Body of pancreas (tissue), 4 donors: ENCODE data around the gene PPP6R3. TPM values are rescaled to one million over a fixed set of nuclear protein-coding genes. Genes with fewer than 3 reads are reported as not detected.

Experiments
- ATAC-seq: fragments of 150-250 bp; one replicate; pipeline ENCODE4 v1.9.1; 2016
- DNase-seq, 4 donors: peaks; one replicate each; pipeline ENCODE4 v3.0.0-alpha.2; 2019
- H3K27ac ChIP-seq, 4 donors: fragments of 200-600 bp; sonication (generic); 1 replicate in 3 of 4; 2 replicates in 1 of 4; pipeline versions ENCODE4 v1.5.1 to v1.6.1; 2016 to 2019; ENCODE audit warnings: mild to moderate bottlenecking in 1 of 4, mixed read lengths in 1 of 4, moderate library complexity in 1 of 4
- H3K27me3 ChIP-seq, 2 donors: fragments of 200-600 bp; sonication (generic); one replicate each; pipeline ENCODE4 v1.6.0; 2016; ENCODE audit warnings: mild to moderate bottlenecking in 1 of 2
- H3K36me3 ChIP-seq, 2 donors: fragments of 200-600 bp; sonication (generic); replicated peaks in 1 of 2; 2 replicates each; pipeline ENCODE4 v1.5.1; 2016; ENCODE audit warnings: low read depth in 2 of 2; ENCODE audit not compliant: insufficient read depth in 1 of 2
- H3K4me1 ChIP-seq: fragments of 200-600 bp; sonication (generic); one replicate; pipeline ENCODE4 v1.6.0; 2016
- H3K4me3 ChIP-seq, 2 donors: fragments of 200-600 bp; sonication (generic); 1 replicate in 1 of 2; 2 replicates in 1 of 2; pipeline ENCODE4 v1.5.1; 2016 to 2019
- H3K9me3 ChIP-seq, 3 donors: fragments of 200-600 bp; sonication (generic); 1 replicate in 2 of 3; 2 replicates in 1 of 3; pipeline ENCODE4 v1.5.1; 2016
- POLR2A ChIP-seq, 3 donors: fragments of 450-650 bp; IDR thresholded peaks; one replicate each; pipeline ENCODE4 v1.6.1; 2016; ENCODE audit warnings: antibody characterized with exemption in 3 of 3, mild to moderate bottlenecking in 2 of 3
- WGBS, 2 donors: methylation state at CpG; one replicate each; pipeline ENCODE4 v1.1.5; 2017; 5-methylcytosine and 5-hydroxymethylcytosine counted together
- intact Hi-C: fragments of 100-400 bp; cut with DNase I; formaldehyde crosslinking; loops from one replicate; pipeline ENCODE4 v1.15.1; 2023
- total RNA-seq, 2 donors: library from RNA; depleted of rRNA; stranded (reverse); fragments of >200 nt; gene quantifications; one replicate each; pipeline ENCODE4 v1.1.0, GENCODE V29; 2016
- TF ChIP-seq, protein P1 (sequence below), 7 experiments: fragments of 450-650 bp in 4 of 7; fragments of 200-600 bp in 3 of 7; sonication (generic) in 3 of 7; IDR thresholded peaks; one replicate each; pipeline ENCODE4 v1.5.1; 2016 to 2019; ENCODE audit warnings: antibody characterized with exemption in 7 of 7

Gene PPP6R3
- total RNA-seq, 2 donors from 2014 or later: 92.9 to 94.9 TPM

DNA sequence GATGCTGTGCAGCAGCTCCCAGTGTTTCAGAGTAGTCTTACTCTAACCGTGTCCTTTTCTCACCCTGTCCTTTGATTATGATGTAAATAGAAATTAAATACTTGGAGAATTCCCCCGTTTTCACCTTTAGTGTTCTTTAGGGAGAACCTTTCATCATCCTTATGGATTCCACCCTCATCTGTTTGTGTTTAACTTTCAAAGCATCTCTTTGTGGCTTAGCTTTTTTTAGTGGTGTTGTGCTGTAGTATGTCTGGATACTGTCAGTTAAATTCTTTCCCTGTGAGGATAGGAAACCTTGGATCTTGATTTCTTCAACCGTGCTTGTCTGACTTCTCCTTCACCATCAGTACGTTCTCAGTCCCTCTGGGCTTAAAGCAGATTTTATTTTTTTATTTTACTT lies 48.5 kb downstream of the PPP6R3 start:
- Histone ChIP-seq H3K4me1 (peaks cover 57% of the 10 kb centered on the region), H3K36me3 (no peaks in the 10 kb centered on the region), H3K27me3 (no peaks in the 10 kb centered on the region), H3K4me3 (no peak overlapping the region), H3K9me3 (no peaks in the 10 kb centered on the region), H3K27ac (no peak overlapping the region)
- ATAC-seq (no peak), DNase-seq (no peak)
- WGBS, 2 donors: 59 to 68% methylated on average over 4 of the region's 4 CpGs
- intact Hi-C loops: no loop called here
- TF ChIP-seq, protein P1, sequence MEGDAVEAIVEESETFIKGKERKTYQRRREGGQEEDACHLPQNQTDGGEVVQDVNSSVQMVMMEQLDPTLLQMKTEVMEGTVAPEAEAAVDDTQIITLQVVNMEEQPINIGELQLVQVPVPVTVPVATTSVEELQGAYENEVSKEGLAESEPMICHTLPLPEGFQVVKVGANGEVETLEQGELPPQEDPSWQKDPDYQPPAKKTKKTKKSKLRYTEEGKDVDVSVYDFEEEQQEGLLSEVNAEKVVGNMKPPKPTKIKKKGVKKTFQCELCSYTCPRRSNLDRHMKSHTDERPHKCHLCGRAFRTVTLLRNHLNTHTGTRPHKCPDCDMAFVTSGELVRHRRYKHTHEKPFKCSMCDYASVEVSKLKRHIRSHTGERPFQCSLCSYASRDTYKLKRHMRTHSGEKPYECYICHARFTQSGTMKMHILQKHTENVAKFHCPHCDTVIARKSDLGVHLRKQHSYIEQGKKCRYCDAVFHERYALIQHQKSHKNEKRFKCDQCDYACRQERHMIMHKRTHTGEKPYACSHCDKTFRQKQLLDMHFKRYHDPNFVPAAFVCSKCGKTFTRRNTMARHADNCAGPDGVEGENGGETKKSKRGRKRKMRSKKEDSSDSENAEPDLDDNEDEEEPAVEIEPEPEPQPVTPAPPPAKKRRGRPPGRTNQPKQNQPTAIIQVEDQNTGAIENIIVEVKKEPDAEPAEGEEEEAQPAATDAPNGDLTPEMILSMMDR (IDR thresholded peaks at IDR 0.05): no peak
- no peak for TF ChIP-seq POLR2A (IDR thresholded peaks at IDR 0.05)

- 86% methylated on average over 6 of the region's 6 CpGs for WGBS, 2 donors
- intact Hi-C loops: no loop called here
- no peak overlapping the region for H3K27ac ChIP-seq
- peaks cover 27% of the 10 kb centered on the region for H3K4me1 ChIP-seq
- no peak overlapping the region for H3K4me3 ChIP-seq
- TF ChIP-seq, protein P1 (IDR thresholded peaks at IDR 0.05): no peak
- no peak for TF ChIP-seq POLR2A (IDR thresholded peaks at IDR 0.05)
- ATAC-seq: no peak
- no peaks in the 10 kb centered on the region for H3K36me3 ChIP-seq
- DNase-seq: no peak
- no peaks in the 10 kb centered on the region for H3K9me3 ChIP-seq
- H3K27me3 ChIP-seq: no peaks in the 10 kb centered on the region
These were observed 53.5 kb downstream of the PPP6R3 start for GRCh38 chr11:68513930-68514487.

GRCh38 chr11:68517121-68517741 lies 56.7 kb downstream of the PPP6R3 start:
- Histone ChIP-seq H3K27ac (no peak overlapping the region), H3K4me1 (peaks cover 11% of the 10 kb centered on the region), H3K4me3 (no peak overlapping the region), H3K9me3 (no peaks in the 10 kb centered on the region), H3K27me3 (no peaks in the 10 kb centered on the region), H3K36me3 (peaks cover 0 to 4% of the 10 kb centered on the region in 2 donors)
- WGBS, 2 donors: 75 to 92% methylated on average over 5 of the region's 5 CpGs
- TF ChIP-seq, protein P1 (IDR thresholded peaks at IDR 0.05): no peak
- TF ChIP-seq POLR2A (IDR thresholded peaks at IDR 0.05): no peak
- intact Hi-C loops: no loop called here
- no peak for DNase-seq
- no peak for ATAC-seq

DNA sequence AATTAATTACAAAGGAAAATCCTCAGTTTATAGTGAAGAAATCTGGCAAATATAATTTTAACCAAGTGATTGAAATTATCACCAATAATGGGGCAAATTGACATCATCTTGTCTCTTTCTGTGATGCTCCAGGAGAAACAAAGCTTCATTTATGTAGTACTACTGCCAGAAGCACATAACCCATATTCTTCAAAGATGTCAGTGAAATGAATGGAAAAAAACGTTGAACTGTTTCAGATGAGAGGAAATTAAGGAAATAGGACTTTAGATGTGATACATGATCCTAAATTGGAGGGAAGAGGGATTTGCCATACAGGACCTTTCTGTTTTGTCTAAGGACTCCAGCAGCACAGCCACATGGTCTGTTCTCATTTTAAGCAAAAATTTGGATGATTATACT lies 57.6 kb downstream of the PPP6R3 start:
- H3K27ac ChIP-seq: no peak overlapping the region
- DNase-seq: no peak
- WGBS, 2 donors: 28 to 33% methylated on average over 1 of the region's 1 CpG
- no peak overlapping the region for H3K4me3 ChIP-seq
- H3K4me1 ChIP-seq: peaks cover 4% of the 10 kb centered on the region
- no peaks in the 10 kb centered on the region for H3K27me3 ChIP-seq
- peaks cover 0 to 10% of the 10 kb centered on the region in 2 donors for H3K36me3 ChIP-seq
- no peak for ATAC-seq
- TF ChIP-seq, protein P1 (IDR thresholded peaks at IDR 0.05): no peak
- TF ChIP-seq POLR2A (IDR thresholded peaks at IDR 0.05): no peak
- intact Hi-C loops: no loop called here
- no peaks in the 10 kb centered on the region for H3K9me3 ChIP-seq
